AG09309 (cell line): Measurements from ENCODE around the gene SHQ1.

Experiments
- DNase-seq: peaks from one replicate; pipeline ENCODE4 v3.0.0-alpha.2; 2010; ENCODE audit warnings: low read depth
- H3K4me3 ChIP-seq: 2 replicates; pipeline ENCODE4 v1.5.1; 2011; ENCODE audit warnings: mild to moderate bottlenecking, low read depth, low read length, moderate library complexity; ENCODE audit not compliant: control insufficient read depth
- TF ChIP-seq, protein P1 (sequence below): IDR thresholded peaks from 2 replicates; pipeline ENCODE4 v1.5.1; 2011; ENCODE audit warnings: mild to moderate bottlenecking, low read depth, low read length, inconsistent platforms; ENCODE audit not compliant: insufficient read depth, control insufficient read depth; ENCODE audit errors: missing control alignments

Gene SHQ1

DNA sequence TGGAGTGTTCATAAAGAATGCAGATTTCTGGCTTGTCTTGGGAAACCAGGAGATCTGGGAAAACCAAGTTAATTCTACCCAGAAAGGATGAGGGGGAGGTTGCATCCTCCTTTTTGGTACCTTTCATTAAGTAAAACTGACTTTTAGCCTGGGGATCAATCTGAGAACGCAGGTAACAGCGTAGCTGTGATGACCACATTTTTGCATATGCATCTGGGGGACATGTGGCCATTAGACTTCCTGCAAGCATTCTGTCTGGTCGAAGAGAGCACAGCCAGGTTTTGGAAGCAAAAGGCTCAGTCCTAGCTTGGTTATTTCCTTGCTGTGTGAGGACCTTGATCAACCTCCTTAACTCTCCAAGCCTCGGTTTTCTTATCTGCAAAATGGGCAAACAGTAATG lies 145.2 kb downstream of the SHQ1 start:
- H3K4me3 ChIP-seq: no peak overlapping the region
- DNase-seq: no peak
- TF ChIP-seq, protein P1, sequence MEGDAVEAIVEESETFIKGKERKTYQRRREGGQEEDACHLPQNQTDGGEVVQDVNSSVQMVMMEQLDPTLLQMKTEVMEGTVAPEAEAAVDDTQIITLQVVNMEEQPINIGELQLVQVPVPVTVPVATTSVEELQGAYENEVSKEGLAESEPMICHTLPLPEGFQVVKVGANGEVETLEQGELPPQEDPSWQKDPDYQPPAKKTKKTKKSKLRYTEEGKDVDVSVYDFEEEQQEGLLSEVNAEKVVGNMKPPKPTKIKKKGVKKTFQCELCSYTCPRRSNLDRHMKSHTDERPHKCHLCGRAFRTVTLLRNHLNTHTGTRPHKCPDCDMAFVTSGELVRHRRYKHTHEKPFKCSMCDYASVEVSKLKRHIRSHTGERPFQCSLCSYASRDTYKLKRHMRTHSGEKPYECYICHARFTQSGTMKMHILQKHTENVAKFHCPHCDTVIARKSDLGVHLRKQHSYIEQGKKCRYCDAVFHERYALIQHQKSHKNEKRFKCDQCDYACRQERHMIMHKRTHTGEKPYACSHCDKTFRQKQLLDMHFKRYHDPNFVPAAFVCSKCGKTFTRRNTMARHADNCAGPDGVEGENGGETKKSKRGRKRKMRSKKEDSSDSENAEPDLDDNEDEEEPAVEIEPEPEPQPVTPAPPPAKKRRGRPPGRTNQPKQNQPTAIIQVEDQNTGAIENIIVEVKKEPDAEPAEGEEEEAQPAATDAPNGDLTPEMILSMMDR: no peak

DNA sequence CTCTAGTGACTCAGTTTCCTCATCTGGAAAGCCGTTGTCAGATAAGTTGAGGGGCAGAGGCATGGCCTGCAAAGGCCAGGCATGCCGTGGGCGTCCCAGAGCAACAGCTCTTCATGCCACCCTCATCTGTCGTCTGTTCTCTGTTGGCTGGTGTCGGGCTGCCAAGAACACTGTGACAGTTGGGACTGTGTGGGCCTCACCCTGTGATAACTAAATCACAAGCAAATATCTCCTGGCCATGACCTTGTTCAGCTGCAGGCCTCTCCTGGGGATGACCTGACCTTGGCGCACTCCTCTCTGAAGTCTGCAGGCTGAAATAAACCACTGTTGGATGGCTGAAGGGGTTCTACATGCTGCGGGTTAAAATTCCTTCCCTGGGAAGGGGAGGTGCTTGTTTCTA lies 145.9 kb downstream of the SHQ1 start:
- H3K4me3 ChIP-seq: no peak overlapping the region
- TF ChIP-seq, protein P1: no peak
- no peak for DNase-seq

- TF ChIP-seq, protein P1: no peak
- H3K4me3 ChIP-seq: no peak overlapping the region
- no peak for DNase-seq
These were observed 148.1 kb downstream of the SHQ1 start for GRCh38 chr3:72700106-72700505.

- no peak overlapping the region for H3K4me3 ChIP-seq
- TF ChIP-seq, protein P1: no peak
- DNase-seq: no peak
These were observed 148.6 kb downstream of the SHQ1 start for GRCh38 chr3:72699631-72700030.
